Activated CD8-positive, alpha-beta memory T cell treated with anti-CD3 and anti-CD28 coated beads, Interleukin-2, amount 50 U/mL, for 24 hours (primary cell): Measurements from ENCODE around the gene PPP2R3B.

ENCODE experiments used
- DNase-seq: peaks from one replicate; pipeline ENCODE4 v3.0.0-alpha.2; 2020; ENCODE audit errors: extremely low read depth

PPP2R3B gene

GRCh38 chrX:370963-371745, 15.6 kb downstream of the PPP2R3B start:
- DNase-seq = no peak

- DNase-seq = no peak
Measured at GRCh38 chrX:370244-370962, 16.3 kb downstream of the PPP2R3B start.

GRCh38 chrX:369563-370101, 17.1 kb downstream of the PPP2R3B start:
- no peak for DNase-seq

GRCh38 chrX:368811-369562, 17.7 kb downstream of the PPP2R3B start:
- DNase-seq = no peak

GRCh38 chrX:367866-368265, 18.8 kb downstream of the PPP2R3B start:
- no peak for DNase-seq

GRCh38 chrX:367349-367748, 19.4 kb downstream of the PPP2R3B start:
- no peak for DNase-seq

- no peak for DNase-seq
Measured at GRCh38 chrX:363621-364375, 22.9 kb downstream of the PPP2R3B start.

GRCh38 chrX:362937-363620, 23.6 kb downstream of the PPP2R3B start:
- no peak for DNase-seq

- no peak for DNase-seq
Measured at GRCh38 chrX:362351-362750, 24.4 kb downstream of the PPP2R3B start.

- no peak for DNase-seq
Measured at GRCh38 chrX:361231-362145, 25.2 kb downstream of the PPP2R3B start.

GRCh38 chrX:360496-361150, 26.1 kb downstream of the PPP2R3B start:
- no peak for DNase-seq

- no peak for DNase-seq
Measured at GRCh38 chrX:358651-359143, 28.0 kb downstream of the PPP2R3B start.

GRCh38 chrX:357693-358471, 28.8 kb downstream of the PPP2R3B start:
- DNase-seq = no peak

- DNase-seq = no peak
Measured at GRCh38 chrX:357035-357692, 29.5 kb downstream of the PPP2R3B start.

- DNase-seq = no peak
Measured at GRCh38 chrX:356385-357034, 30.2 kb downstream of the PPP2R3B start.

GRCh38 chrX:355329-356050, 31.2 kb downstream of the PPP2R3B start:
- no peak for DNase-seq
